ENCODE measurements around the gene MAP3K6.

- TF ChIP-seq EZH2 (IDR thresholded peaks at IDR 0.05), result no peak
- no peak for TF ChIP-seq POLR2AphosphoS5 (IDR thresholded peaks at IDR 0.05; ENCODE audit: borderline replicate concordance, low read depth, low read length)
Observed at GRCh38 chr1:27332536-27333281, 34.1 kb downstream of the MAP3K6 start.
